HG02938 (cell line): ENCODE results near the gene MYOM3.

ENCODE experiments used
- ATAC-seq: cut with Tn5 transposase; IDR thresholded peaks from one replicate; pipeline ENCODE4 v1.9.1; 2021; ENCODE audit warnings: mild to moderate bottlenecking, moderate library complexity; ENCODE audit not compliant: unreplicated experiment

Gene MYOM3

GRCh38 chr1:24007079-24007478 is 104.9 kb downstream of the MYOM3 start:
- ATAC-seq: no peak
